Astrocyte of the spinal cord (primary cell): ENCODE measurements around the gene CTXND1.

Experiments used
- DNase-seq: peaks from one replicate; pipeline ENCODE4 v3.0.0; 2011; ENCODE audit warnings: low read depth, low spot score
- H3K4me3 ChIP-seq: 2 replicates; pipeline ENCODE4 v1.5.1; 2011; ENCODE audit warnings: low read depth, mild to moderate bottlenecking, low read length, moderate library complexity
- in situ Hi-C: cut with HindIII; loops from 2 replicates; pipeline ENCODE4 v1.10.0; 2017; ENCODE audit warnings: low sequenced_read_pairs
- TF ChIP-seq, protein P1 (sequence below): IDR thresholded peaks from 2 replicates; pipeline ENCODE4 v1.5.1; 2012; ENCODE audit warnings: low read depth, mild to moderate bottlenecking, low read length, inconsistent platforms

The CTXND1 gene

GRCh38 chr15:80194914-80195313 lies 57.1 kb downstream of the CTXND1 start:
- TF ChIP-seq, protein P1, sequence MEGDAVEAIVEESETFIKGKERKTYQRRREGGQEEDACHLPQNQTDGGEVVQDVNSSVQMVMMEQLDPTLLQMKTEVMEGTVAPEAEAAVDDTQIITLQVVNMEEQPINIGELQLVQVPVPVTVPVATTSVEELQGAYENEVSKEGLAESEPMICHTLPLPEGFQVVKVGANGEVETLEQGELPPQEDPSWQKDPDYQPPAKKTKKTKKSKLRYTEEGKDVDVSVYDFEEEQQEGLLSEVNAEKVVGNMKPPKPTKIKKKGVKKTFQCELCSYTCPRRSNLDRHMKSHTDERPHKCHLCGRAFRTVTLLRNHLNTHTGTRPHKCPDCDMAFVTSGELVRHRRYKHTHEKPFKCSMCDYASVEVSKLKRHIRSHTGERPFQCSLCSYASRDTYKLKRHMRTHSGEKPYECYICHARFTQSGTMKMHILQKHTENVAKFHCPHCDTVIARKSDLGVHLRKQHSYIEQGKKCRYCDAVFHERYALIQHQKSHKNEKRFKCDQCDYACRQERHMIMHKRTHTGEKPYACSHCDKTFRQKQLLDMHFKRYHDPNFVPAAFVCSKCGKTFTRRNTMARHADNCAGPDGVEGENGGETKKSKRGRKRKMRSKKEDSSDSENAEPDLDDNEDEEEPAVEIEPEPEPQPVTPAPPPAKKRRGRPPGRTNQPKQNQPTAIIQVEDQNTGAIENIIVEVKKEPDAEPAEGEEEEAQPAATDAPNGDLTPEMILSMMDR, result no peak
- no peak for DNase-seq
- in situ Hi-C loops, result no loop called here
- H3K4me3 ChIP-seq, result no peak overlapping the region

- TF ChIP-seq, protein P1, result no peak
- DNase-seq, result no peak
- H3K4me3 ChIP-seq, result no peak overlapping the region
- in situ Hi-C loops, result no loop called here
These were observed 57.8 kb downstream of the CTXND1 start for GRCh38 chr15:80194186-80194585.

DNA sequence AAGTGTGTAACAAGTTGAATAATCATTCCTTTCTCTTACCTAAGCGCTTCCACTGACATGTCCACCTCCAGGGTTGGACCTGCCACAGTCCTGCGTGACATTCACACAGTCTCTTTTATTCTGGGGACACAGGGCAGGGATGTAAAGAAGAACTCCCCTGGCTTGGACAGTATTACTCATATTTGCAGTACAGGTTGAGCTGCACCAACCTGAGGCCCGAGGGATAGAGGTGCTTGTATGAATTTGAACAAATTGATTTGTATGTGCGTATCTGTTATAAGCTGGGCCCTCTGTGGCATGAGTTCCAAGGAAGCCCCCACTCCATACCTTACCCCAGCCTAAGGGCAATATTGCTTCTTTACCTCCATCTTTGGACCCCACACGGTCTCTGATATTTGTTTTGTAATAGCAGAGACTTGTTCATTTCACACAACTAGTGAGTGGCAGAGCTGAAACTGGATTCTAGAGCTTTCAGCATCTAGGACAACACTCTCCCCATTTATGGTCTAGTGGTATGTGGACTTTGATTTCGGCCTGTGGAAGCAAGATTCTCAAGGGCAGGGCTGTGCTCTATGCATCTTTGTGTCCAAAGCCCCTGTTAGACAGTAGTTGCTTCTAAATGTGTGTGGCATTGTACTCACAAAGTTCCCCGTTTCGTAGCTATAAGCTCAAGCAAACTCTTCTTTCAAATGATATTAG lies 60.0 kb downstream of the CTXND1 start:
- in situ Hi-C loops, result no loop called here
- no peak for DNase-seq
- TF ChIP-seq, protein P1, result no peak
- H3K4me3 ChIP-seq, result no peak overlapping the region

DNA sequence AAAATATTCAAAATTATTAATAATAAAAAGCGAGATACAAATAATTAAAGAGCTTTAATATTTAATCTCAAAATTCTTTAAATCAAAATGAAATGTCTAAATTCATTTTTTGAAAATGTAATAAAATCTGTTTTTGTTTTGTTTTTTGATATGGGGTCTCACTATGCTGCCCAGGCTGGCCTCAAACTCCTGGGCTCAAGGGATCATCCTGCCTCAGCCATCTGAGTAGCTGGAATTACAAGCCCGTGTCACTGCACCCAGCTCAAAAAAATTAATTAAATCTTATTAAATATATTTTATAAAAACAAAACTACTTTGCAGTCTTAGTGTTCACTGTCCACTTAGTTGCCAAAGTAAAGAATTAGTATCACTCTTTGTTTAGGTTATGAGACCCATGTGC lies 60.8 kb downstream of the CTXND1 start:
- in situ Hi-C loops, result no loop called here
- DNase-seq, result no peak
- TF ChIP-seq, protein P1, result no peak

GRCh38 chr15:80188251-80188650 lies 63.8 kb downstream of the CTXND1 start:
- H3K4me3 ChIP-seq, result no peak overlapping the region
- in situ Hi-C loops, result no loop called here
- TF ChIP-seq, protein P1, result no peak
- DNase-seq, result no peak

More for the DNA sequence above, 60.8 kb downstream of the CTXND1 start:
- H3K4me3 ChIP-seq, result no peak overlapping the region

- TF ChIP-seq, protein P1, result no peak
These were observed 65.4 kb downstream of the CTXND1 start for GRCh38 chr15:80186597-80186996.

More at GRCh38 chr15:80186597-80186996, 65.4 kb downstream of the CTXND1 start:
- in situ Hi-C loops, result no loop called here
- DNase-seq, result no peak
- no peak overlapping the region for H3K4me3 ChIP-seq
